NCI-H1694 treated with DMSO at 0.1 percent for 48 hours (cell line): Measurements from ENCODE around the gene NDEL1.

Experiments used
- DNase-seq: peaks from one replicate; lab custom pipeline; 2025; lab: John Stamatoyannopoulos, UW

NDEL1 gene

DNA sequence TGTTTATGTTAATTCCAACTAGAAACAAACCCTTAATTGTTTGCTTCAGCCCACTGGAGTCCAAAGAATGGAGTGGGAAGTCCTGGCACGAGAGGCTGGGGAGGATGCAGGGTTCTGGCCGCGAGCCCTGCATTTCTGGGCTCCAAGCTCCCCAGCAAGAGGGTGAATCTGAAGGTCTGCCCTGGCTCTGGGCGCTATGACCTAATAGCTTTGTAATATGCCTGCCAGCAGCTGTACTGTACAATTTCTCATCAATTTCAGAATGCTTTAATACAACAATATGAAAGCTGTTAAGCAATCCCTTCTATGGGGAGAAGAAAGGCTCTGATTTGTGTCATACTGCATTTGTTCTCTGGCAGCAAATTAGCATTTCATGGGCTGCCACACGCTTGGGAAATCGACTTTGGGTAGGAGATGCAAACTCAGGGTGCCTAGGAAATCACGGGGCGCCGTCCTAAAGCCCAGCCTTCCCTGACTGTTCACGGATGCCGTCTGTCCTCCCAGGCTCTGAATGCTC lies 43.8 kb downstream of the NDEL1 start:
- DNase-seq: no peak

DNA sequence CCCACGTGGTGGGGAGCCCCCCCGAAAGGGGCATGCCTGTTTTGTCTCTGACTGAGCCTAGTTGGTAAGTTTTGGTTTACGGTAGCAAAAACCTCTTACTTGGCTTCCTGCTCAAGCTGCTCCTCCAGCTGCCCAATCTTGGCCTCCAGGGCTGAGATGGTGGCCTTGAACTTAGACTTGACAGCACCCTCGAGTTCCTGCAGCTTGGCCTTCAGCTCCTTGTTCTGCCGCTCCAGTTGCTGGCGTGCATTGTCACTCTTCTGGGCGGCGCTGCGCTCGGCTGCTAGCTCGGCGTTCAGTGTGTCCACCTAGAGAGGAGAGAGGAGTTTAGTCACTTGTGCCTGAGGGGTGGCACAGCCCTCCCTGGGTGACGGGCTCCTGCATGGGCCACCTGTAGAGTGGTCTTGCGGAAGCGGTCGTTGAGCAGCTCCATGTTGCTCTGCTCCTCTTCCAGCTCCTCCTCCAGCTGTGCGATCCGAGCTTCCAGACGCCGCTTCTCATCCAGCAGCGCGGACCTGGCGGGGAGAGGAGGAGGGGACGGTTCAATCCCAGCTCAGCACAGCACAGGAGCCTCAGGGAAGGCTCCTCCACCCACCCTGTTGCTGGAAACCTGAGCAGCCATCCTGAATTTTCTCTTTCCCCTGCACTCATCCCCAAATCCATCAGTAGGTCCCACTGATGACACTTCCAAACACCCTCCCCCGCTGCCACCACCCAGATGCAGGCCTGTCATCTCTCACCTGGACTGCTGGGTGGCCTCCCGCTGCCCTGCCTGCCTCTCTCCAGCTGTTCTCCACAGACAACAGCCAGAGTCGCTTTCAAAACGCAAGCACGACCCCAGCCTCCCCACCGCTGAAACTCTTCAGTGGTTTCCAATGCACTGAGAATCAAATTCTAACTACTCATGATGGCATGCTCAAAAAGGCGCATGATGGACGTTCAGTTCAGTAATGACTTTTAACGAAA lies 44.6 kb downstream of the NDEL1 start:
- DNase-seq: no peak

DNA sequence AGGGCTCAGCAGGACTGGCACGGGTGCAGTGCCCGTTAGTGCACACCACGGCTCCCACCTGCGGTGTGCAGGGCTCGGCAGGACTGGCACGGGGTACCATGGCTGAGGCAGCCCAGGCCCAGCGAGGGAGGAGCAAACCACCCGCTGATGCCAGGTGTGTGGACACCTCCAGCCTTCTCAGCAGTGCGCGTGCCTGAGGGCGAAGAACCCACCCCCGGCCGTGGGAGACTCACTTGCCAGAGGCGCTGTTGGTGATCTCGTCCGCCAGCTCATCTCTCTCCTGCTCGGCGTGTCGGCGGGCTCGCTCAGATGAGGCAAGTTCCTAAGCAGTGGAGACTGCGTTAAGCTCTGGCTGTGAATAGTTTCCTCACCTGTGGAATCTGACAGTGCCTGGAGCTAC lies 45.4 kb downstream of the NDEL1 start:
- DNase-seq: no peak

DNA sequence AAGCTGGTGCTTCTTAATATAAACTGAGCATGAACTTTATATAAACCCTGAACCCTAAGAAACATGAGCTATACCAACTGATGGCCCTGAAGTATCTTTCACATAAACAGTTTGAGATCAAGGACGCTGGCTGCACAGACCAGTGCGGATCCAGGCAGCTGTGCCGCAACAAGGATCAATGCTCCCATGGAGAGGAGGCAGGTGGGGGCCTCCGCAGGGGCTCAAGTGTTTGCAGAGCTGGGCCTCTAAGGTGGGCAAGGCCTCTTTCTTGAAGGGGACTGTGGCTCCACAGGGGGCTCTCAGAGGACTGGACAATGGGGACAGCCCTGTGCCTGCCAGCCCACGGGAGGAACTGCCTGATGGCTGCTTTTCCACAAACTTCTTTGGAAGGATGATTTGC lies 46.0 kb downstream of the NDEL1 start:
- DNase-seq: no peak

DNA sequence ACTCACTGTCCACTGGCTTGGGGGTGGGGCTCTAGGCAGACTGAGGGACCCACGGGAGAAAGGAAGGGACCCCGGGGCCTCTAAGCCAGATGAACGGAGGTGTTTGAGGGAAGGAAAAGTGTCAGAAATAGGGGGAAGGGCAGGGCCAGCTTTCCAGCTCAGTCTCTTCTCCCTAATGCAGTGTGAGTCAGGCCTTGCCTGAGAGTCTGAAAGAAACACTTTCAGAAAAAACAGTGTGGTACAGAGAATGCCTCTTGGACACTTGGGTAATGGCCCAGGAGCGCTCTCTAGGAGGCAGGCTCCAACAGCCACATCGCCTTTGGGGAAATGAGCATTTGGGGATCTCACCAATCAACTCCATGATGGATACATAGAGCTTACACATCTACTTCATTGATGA lies 46.9 kb downstream of the NDEL1 start:
- DNase-seq: no peak

DNA sequence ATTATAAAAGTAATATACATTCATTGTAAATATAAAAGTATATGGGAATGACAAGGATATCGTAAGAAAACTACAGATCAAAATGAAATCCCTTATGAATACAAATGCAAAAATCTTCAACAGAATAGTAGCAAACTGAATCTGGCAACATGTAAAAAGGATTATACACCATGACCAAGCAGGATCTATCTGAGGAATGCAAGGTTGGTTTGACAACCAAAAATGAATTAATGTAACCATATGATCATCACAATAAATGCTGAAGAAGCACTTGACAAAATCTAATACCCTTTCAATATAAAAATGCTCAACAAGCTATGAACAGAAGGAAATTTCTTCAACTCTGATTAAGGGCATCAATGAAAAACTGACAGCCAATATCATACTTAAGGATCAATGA lies 48.8 kb downstream of the NDEL1 start:
- DNase-seq: no peak

DNA sequence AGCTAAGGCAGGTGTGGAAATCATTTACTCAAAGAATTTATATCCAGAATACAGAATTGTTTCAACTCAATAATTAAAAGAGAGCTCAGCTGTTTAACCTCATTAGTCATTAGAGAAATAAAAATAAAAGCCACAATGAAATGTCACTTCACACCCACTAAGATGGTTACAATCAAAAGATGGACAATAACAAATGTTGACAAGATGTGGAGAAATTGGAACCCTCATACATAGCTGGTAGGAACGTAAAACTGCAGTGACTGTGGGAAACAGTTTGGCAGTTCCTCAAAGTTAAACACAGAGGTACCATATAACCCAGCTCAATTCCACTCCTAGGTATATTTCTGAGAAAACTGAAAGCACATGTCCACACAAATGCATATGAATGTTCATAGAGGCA lies 49.8 kb downstream of the NDEL1 start:
- no peak for DNase-seq

DNA sequence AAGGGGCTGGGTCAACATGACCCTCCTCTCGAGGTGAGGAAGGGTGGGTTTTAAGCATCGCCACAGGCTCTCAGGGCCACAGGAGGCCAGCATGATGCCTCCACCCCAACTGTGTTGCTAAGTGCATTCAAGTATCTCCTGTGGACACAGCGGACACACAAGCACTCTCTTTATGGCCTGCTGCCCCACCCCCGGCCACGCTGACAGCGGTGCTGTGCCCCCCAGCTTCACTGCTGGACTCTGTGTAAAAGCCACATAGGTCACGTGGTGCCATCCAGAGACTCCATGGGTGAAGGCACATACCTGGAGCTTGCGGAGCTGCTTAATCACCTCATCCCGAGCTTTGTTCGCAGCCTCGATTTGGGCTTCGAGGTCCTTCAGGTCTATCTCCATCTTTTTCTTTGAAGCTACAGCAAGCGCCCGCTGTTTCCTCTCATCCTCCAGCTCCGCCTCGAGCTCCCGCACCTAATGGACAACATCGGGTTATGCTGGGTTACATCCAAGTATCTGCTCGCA lies 51.5 kb downstream of the NDEL1 start:
- DNase-seq: no peak

DNA sequence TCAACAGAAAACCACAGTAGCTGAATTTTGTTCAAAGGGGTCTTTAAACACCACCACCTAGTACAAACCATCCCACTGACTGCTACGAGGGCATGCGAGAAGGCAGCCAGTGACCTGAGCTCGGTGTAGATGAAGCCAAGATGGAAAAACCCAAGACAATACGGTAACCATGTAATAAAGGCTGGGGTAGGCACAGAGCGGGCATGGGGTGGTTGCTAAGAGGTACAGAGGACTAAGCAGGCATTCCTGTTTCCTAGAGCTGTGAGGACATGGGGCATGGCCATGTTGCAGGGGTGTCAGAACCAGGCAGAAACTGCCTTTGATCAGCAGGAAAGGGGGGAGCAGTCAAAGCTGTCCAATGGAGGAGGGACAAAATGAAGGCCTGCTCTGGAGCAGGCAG lies 52.1 kb downstream of the NDEL1 start:
- no peak for DNase-seq

DNA sequence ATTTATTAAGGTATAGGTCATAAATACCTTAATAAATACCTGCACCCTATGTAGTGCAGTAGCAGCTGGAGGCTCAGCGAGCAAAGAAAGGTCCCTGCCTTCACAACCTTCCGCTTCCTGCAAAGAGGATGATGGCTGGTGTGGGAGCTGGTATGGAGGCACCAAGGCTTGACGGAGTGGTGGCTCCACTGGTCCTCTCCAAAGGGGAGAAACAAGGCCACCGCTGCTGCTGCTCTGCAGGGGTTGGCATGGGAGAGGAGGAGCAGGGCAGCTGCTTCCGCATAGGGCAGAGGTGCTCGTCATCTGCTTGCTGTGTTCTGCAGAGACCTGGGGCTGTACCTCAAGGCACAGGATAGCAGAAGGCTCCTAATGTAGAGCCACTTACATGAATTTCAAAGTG lies 52.8 kb downstream of the NDEL1 start:
- no peak for DNase-seq

DNA sequence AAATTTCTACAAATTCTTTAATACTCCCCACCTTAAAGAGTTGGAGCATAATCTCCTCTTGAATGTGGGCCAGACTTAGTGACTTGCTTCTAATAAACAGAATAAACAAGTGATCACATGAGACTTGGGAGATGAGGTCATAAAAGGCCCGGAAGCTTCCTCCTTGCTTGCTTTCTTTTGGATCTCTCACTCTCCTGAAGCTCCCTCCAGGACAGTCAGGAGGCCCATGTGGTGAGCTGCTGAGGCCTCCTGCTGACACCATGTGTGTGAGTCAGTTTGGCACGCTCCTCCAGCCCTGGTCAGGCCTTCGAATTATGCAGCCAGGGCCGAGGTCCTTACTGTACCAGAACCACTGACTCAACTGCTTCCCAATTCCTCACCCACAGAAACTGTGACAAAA lies 53.2 kb downstream of the NDEL1 start:
- DNase-seq: no peak

DNA sequence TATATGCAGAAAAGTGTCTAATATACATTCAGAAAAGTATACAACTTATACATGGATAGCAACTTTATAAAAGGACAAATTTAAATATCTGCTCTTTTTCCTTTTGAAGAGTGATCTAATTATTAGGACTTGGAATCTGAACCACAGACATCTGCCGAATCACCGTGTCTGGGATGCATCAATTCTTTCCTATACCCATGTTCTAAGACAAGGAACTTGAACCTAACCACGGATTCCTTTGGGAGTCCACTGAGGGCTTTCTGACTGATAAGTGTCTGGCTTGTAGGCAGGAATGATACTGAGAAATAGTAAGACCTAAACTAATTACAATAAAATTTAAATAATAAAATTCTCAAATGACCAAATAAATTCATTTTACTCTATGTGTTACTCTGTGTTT lies 54.2 kb downstream of the NDEL1 start:
- no peak for DNase-seq

DNA sequence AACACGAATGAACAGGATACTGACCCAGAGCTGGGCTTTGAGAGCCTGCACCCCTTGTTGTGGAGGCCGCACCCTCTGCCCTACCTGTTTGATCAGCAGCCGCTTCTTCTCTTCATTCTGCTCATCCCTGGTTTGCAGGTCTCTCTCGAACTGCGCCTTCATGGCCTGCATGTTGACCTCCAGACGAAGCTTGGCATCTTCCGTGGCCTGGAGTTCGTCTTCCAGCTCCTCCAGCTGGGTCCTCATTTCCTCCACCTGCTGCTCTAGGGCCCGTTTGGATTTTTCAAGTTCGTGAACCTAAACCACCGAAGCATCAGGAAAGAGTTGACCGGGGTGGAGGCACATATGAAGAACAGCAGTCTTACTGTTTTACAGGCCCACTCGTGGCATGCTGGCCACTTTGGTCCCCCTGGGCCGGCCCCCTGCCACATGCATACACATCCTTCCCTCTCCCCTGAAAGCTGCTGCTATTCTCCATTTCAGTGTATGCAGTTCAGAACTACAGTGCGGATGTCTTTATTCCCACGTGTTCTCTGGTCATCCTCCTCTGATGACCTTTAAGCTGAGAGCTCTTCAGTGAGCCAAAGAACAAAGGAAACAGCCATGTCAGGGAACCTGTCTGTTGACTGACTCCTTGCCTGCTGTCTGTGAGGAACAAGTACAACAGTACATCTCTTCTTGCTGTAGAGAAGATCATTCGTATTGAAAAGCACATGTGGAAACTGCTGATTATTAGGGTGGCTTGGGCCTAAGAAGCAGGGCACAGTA lies 54.8 kb downstream of the NDEL1 start:
- no peak for DNase-seq

DNA sequence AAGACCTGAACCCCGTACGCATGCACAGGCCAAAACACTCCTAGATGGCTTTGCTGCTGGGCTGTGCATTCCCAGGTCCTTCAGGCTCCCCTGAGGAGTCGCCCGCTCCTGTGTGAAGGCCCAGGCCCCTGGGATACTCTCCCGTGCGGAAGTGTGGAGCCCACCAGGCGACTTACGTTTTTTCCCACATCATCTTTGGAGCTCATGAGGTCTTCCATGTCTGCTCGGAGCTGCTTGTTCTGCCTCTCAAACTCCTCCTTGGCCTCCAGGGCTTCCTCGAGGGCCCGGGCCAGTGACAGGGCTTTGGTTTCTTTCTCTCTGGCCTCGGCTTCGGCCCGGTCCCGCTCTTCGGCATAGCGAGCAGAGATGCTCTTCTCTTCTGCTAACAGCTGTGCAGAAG lies 56.4 kb downstream of the NDEL1 start:
- DNase-seq: no peak

DNA sequence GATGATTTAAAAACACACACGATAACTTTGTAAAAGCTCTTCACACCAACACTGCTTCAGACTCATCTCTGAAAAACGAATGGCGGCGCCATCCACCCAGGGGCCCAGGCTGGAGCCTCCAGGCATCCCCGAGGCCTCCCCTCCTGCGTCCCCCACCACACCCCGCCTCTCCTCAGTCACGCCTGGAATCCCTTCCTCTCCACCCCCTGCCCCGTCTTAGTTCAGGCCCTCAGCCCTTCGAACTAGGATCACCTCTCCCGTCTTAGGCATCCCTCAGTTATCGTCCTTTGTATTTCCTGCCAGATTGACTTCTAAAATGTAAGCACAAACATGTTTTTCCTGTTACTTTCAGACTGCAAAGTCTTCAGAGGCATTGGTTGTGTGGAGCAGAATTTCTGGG lies 58.3 kb downstream of the NDEL1 start:
- no peak for DNase-seq

DNA sequence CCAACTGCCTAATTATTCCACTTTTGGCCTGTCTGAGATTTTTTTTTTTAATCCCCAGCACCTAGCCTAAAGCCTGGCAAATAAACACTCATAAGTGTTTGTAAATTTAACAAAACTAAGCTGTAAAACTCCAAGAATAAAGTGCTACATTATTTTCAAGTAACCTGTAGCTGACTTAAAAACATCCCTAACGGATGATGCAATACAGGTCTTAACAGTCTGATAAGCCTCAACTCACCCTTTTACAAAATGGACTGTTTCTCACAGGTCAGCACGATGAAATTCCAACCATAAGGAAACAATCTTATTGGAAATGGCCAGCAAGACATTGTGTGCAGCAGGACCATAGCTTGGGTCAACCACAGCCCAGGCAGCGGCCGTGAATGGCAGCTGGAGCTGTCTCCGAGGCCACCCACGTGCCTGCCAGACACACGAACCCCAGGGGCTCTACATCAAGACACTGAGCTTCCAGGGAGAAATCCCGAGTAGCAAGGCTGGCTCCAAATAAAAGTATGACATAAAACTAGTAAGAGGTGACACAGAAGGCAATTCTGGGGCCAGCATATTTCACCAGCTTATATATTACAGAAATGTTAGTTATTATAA lies 58.9 kb downstream of the NDEL1 start:
- no peak for DNase-seq

DNA sequence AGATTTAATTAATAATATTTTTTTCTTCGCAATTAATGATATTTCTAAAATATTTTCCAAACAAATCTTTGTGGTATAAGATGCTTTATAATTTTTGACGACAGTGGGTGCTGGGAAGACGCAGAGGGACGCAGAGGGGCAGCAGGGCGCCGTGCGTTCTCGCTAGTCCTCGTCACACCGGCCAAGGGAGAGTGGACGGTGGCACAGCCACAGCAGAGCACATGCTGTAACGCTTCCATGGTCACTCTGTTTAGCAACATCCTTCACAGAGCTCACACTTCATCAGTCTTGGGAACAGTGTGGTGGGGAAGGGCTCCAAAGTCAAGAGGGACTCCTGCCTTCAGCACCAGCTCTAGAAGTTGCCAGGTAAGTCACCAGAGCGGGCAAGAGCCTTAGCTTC lies 60.4 kb downstream of the NDEL1 start:
- no peak for DNase-seq

DNA sequence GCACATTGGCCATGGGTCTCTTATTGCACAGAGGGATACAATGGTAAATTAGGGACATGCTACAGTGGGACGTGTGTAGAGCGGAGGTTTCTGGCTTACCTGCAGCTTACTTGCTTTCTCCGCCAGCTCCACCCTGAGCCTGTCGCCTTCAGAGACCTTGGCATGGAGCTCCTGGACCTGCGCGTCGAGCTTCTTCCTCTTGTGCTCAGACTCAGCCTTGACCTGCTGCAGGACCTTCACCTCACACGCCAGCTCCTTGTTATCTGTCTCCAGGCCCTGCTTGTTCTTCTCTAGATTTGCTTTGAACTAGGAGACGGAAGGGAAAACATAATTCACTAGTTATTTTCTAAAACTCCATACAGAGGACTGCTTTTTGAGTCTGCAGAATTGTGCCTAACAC lies 63.5 kb downstream of the NDEL1 start:
- DNase-seq: no peak

DNA sequence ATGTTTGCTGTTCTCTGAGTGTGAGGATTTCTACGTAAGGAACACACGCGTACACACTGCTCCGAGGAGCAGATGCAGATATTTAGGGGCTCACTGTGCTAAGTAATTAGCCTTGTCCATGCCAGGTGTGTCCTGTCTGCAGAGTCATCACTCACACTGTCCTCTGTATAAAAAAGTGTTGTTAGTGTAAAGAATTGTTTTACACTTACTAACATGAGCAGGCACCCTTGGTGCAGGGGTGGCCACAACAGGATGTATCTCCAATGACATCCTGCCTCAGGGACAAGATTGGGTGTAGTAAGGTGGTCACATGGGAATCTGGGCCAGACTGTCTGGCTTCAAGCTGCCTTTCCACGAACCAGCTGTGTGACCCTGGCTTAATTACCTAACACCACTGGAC lies 63.9 kb downstream of the NDEL1 start:
- DNase-seq: no peak

DNA sequence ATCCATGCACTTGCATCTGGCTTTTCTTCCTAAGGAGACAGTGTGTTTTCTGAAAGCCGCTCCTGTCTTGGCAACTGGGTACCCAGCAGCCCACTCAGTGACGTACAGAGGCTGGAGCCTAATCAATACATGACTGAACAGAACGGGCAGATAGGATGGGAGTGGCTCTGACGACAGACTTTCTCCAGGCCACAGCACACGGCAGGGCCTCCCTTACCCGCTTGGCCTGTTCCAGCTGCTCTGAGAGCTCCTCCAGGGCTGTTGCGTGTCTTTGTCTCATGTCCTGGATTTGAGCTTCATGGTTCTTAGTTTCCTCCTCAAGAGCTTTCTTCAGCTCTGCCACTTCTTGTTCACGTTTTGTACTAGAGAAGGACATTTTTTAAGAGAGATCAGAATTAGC lies 64.9 kb downstream of the NDEL1 start:
- DNase-seq: no peak

DNA sequence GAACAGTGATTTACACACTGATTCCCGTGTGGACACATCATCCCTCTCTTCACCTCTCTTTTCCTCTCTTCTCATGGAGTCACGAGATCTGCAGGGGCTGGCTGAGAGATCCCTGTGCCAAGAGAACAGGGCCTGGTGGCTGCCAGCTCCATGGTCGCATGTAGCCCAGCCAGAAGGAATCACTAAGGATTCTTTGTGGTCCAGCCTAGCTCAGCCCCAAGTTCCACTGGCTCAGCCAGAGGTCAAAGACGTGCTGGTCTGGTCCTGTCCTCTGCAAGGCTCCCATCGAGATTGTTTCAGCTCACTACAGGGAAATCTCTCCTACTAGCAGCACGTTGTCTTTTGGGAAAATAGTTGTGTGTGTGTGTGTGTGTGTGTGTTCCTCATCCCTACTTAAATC lies 66.4 kb downstream of the NDEL1 start:
- no peak for DNase-seq

DNA sequence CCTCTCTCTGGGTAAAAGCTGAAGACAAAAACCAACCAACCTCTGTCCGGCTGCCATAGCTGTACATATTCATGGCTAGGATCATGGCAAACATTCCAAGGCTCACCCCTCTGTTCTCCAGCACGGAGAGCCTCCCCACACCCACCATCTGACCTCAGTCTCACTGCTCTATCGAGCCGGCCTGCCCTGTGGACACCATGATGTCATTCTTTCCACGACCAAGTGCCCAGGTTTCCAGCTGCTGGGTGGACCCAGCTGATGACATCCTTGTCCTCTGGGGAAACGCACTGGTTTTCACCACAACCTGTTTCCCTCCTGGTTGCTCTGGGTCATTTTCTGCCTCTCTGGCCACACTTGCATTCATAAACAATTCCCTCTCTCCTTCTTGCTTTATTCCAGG lies 67.7 kb downstream of the NDEL1 start:
- no peak for DNase-seq

DNA sequence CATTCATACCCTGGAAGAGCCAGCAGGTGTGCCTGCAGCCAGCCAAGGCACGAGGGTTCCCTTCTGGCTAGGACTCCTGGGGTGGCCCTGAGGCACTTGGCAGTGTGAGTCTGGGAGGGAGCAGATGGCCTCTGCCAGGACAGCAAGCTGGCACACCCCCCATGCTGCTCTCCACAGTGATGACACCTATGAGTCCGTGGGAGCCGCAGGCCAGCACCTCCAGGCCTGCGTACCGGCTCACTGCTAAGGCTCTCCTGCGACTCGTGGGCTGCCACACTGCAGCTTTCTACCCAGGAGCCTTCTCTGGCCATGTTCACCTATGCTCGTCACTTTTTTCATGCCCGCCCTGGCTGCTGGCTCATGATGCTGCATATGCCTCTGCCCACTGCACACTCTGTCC lies 68.1 kb downstream of the NDEL1 start:
- no peak for DNase-seq
